Panc1 (cell line): ENCODE results near the gene SKAP1. TPM values are rescaled to one million over a fixed set of nuclear protein-coding genes. Genes with fewer than 3 reads are reported as not detected.
"Not testable (repeated sequence)": the region's sequence is repeated elsewhere in the genome, so short reads cannot be mapped to it uniquely, and the experiment has no call there.

Experiments
- ATAC-seq: fragments of 200-7000 bp; cut with Tn5 transposase; 2 replicates; pipeline ENCODE4 v1.9.1; 2020; ENCODE audit warnings: mild to moderate bottlenecking, moderate library complexity
- BruUV-seq: library from RNA; stranded (reverse); fragments of 400-500 nt; replicated peaks from 2 replicates; lab custom pipeline; 2021; lab: Mats Ljungman, UMichigan
- CTCF ChIA-PET: fragments of 300-600 bp; sonication (Branson Sonifier 250); formaldehyde crosslinking; loops from one replicate; lab custom pipeline; 2022; ENCODE audit warnings: antibody characterized with exemption; lab: Charles Lee
- POLR2A ChIA-PET: fragments of 300-600 bp; sonication (Branson Sonifier 250); formaldehyde crosslinking; loops from one replicate; lab custom pipeline; 2022; ENCODE audit warnings: antibody characterized with exemption; lab: Charles Lee
- DNase-seq: peaks from one replicate; pipeline ENCODE4 v3.0.0-alpha.2; 2010; ENCODE audit warnings: low read depth, low spot score
- H3K27ac ChIP-seq: 2 replicates; pipeline ENCODE4 v1.5.1; 2011; ENCODE audit warnings: mild to moderate bottlenecking, low read length, inconsistent platforms
- H3K27me3 ChIP-seq: fragments of 200-500 bp; sonication (Bioruptor generic); 2 replicates; pipeline ENCODE4 v1.6.0; 2014; ENCODE audit warnings: low read length, inconsistent platforms; ENCODE audit not compliant: control insufficient read depth, insufficient read depth
- H3K36me3 ChIP-seq: fragments of 200-500 bp; sonication (Bioruptor generic); 2 replicates; pipeline ENCODE4 v1.5.1; 2014; ENCODE audit warnings: inconsistent platforms, mild to moderate bottlenecking, low read length, moderate library complexity; ENCODE audit not compliant: control insufficient read depth, insufficient read depth
- H3K4me1 ChIP-seq: 2 replicates; pipeline ENCODE4 v1.5.1; 2011; ENCODE audit warnings: inconsistent platforms, mild to moderate bottlenecking, low read length, moderate library complexity; ENCODE audit not compliant: control insufficient read depth, insufficient read depth
- H3K4me3 ChIP-seq, 2 experiments: 2 replicates each; pipeline ENCODE4 v1.5.1; 2011 to 2012; ENCODE audit warnings: low read depth in 2 of 2, low read length in 2 of 2, mild to moderate bottlenecking in 2 of 2, inconsistent platforms in 1 of 2, moderate library complexity in 1 of 2
- H3K9me3 ChIP-seq: fragments of 200-500 bp; sonication (Bioruptor generic); 2 replicates; pipeline ENCODE4 v1.5.1; 2014; ENCODE audit warnings: low read depth, mild to moderate bottlenecking, inconsistent platforms, low read length, moderate library complexity; ENCODE audit not compliant: control insufficient read depth, insufficient read depth
- POLR2AphosphoS5 ChIP-seq: IDR thresholded peaks from 2 replicates; pipeline ENCODE4 v1.6.1; 2012; ENCODE audit warnings: mild to moderate bottlenecking, low read depth, low read length, moderate library complexity
- SIN3A ChIP-seq: IDR thresholded peaks from 2 replicates; pipeline ENCODE4 v1.6.1; 2012; ENCODE audit warnings: low read depth, mild to moderate bottlenecking, low read length, moderate library complexity, borderline replicate concordance; ENCODE audit not compliant: insufficient read depth
- TCF7L2 ChIP-seq: IDR thresholded peaks from 2 replicates; pipeline ENCODE4 v1.6.1; 2011; ENCODE audit warnings: mild to moderate bottlenecking, low read depth, low read length, inconsistent platforms
- in situ Hi-C: cut with HindIII; loops from 2 replicates; pipeline ENCODE4 v1.10.0; 2016; ENCODE audit warnings: low sequenced_read_pairs, low pct_unique_long_range_greater_than_20kb
- intact Hi-C: fragments of 100-400 bp; cut with micrococcal nuclease; formaldehyde crosslinking; loops from one replicate; pipeline ENCODE4 v1.10.0; 2022; ENCODE audit not compliant: unreplicated experiment
- total RNA-seq: library from RNA; stranded (reverse); gene quantifications from one replicate; pipeline ENCODE4 v1.2.1, GENCODE V29; 2021; ENCODE audit not compliant: unreplicated experiment
- TF ChIP-seq, protein P1 (sequence below), 2 experiments: IDR thresholded peaks; 2 replicates each; pipeline ENCODE4 v1.6.1; 2011 to 2012; ENCODE audit warnings: low read depth in 2 of 2, control low read depth in 1 of 2, low read length in 1 of 2, mild to moderate bottlenecking in 1 of 2, moderate library complexity in 1 of 2; ENCODE audit not compliant: insufficient read depth in 1 of 2
- TF ChIP-seq, protein P2 (sequence below): fragments of 450-650 bp; IDR thresholded peaks from 2 replicates; pipeline ENCODE4 v1.5.1; 2017; ENCODE audit warnings: mild to moderate bottlenecking

The SKAP1 gene
- total RNA-seq, 1 experiment from 2014 or later = 0.90 TPM

DNA sequence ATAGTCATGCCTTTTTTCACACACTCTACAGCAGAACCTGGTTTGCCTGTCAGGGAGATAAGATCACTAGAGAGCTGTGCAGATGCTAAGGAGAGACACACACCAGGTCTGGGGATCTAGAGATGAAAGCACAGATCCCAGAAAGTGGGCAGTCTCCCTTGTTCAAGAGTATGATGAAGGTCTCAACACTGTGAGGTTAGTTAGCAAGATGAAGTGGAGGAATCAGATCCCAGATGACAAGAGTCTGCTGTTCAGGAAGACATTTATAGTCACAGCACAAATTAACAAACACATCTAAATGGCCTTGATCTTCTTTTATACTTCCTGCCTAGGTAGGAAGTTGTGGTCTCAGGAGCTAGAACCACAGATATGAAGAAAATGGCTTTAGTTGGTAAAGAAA is 23.4 kb upstream of the SKAP1 start:
- Histone ChIP-seq H3K36me3 (no peaks in the 10 kb centered on the region), H3K9me3 (no peaks in the 10 kb centered on the region), H3K27ac (no peak overlapping the region), H3K4me1 (peaks cover 6% of the 10 kb centered on the region; the same call in 1 of the 2 replicates), H3K4me3 (no peak overlapping the region), H3K27me3 (no peaks in the 10 kb centered on the region)
- BruUV-seq = no TSS peak
- intact Hi-C loops = loop anchor here (10.0 kb wide), 1 partner anchor 119 kb away; no protein-coding TSS in a partner anchor
- ATAC-seq (no peak), DNase-seq (no peak)
- POLR2A ChIA-PET = no interaction called here
- CTCF ChIA-PET = interaction anchor here (0.7 to 1.2 kb wide), 2 partner anchors 19 to 87 kb away, joined by 3 to 11 read pairs; no protein-coding TSS in a partner anchor
- in situ Hi-C loops = no loop called here
- TF ChIP-seq, protein P1, sequence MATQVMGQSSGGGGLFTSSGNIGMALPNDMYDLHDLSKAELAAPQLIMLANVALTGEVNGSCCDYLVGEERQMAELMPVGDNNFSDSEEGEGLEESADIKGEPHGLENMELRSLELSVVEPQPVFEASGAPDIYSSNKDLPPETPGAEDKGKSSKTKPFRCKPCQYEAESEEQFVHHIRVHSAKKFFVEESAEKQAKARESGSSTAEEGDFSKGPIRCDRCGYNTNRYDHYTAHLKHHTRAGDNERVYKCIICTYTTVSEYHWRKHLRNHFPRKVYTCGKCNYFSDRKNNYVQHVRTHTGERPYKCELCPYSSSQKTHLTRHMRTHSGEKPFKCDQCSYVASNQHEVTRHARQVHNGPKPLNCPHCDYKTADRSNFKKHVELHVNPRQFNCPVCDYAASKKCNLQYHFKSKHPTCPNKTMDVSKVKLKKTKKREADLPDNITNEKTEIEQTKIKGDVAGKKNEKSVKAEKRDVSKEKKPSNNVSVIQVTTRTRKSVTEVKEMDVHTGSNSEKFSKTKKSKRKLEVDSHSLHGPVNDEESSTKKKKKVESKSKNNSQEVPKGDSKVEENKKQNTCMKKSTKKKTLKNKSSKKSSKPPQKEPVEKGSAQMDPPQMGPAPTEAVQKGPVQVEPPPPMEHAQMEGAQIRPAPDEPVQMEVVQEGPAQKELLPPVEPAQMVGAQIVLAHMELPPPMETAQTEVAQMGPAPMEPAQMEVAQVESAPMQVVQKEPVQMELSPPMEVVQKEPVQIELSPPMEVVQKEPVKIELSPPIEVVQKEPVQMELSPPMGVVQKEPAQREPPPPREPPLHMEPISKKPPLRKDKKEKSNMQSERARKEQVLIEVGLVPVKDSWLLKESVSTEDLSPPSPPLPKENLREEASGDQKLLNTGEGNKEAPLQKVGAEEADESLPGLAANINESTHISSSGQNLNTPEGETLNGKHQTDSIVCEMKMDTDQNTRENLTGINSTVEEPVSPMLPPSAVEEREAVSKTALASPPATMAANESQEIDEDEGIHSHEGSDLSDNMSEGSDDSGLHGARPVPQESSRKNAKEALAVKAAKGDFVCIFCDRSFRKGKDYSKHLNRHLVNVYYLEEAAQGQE (IDR thresholded peaks at IDR 0.05; ENCODE audit: insufficient read depth in 1 of 2, low read depth in 2 of 2, low read length in 1 of 2) = no peak
- no peak for TF ChIP-seq TCF7L2
- TF ChIP-seq, protein P2, sequence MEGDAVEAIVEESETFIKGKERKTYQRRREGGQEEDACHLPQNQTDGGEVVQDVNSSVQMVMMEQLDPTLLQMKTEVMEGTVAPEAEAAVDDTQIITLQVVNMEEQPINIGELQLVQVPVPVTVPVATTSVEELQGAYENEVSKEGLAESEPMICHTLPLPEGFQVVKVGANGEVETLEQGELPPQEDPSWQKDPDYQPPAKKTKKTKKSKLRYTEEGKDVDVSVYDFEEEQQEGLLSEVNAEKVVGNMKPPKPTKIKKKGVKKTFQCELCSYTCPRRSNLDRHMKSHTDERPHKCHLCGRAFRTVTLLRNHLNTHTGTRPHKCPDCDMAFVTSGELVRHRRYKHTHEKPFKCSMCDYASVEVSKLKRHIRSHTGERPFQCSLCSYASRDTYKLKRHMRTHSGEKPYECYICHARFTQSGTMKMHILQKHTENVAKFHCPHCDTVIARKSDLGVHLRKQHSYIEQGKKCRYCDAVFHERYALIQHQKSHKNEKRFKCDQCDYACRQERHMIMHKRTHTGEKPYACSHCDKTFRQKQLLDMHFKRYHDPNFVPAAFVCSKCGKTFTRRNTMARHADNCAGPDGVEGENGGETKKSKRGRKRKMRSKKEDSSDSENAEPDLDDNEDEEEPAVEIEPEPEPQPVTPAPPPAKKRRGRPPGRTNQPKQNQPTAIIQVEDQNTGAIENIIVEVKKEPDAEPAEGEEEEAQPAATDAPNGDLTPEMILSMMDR = no peak
- TF ChIP-seq SIN3A = no peak
- TF ChIP-seq POLR2AphosphoS5 = no peak

DNA sequence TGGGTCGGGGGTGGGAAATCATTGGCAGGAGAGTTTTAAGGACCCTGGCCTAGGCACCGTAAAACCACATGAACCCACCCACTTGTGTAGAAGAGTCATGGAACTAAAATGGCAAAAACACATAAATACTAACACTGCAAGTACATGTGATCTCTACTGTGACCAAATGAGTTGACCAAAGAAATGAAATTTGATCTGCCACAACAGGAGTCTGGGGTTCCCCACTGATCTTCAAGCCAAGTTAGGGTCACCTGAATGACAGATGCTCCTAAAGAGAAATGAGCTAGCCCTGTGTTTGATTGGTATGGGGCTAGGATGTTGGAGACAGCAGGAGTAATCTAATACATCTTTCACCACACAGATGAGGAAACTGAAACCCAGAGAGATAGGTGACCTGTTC is 21.5 kb upstream of the SKAP1 start:
- no TSS peak for BruUV-seq
- in situ Hi-C loops = no loop called here

DNA sequence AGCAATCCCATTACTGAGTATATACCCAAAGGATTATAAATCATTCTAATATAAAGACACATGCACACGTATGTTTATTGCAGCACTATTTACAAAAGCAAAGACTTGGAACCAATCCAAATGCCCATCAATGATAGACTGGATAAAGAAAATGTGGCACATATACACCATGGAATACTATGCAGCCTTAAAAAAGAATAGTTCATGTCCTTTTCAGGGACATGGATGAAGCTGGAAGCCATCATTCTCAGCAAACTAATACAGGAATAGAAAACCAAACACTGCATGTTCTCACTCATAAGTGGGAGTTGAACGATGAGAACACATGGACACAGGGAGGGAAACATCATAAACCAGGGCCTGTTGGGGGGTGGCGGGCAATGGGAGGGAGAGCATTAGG is 19.3 kb upstream of the SKAP1 start:
- DNase-seq, H3K4me1 ChIP-seq, H3K4me3 ChIP-seq, H3K9me3 ChIP-seq, H3K36me3 ChIP-seq, BruUV-seq, H3K27ac ChIP-seq, ATAC-seq, in situ Hi-C loops, POLR2A ChIA-PET, CTCF ChIA-PET, H3K27me3 ChIP-seq, intact Hi-C loops: not testable (repeated sequence)

More for the DNA sequence above, 21.5 kb upstream of the SKAP1 start:
- DNase-seq (no peak), ATAC-seq (no peak)
- no peaks in the 10 kb centered on the region for H3K9me3 ChIP-seq
- H3K36me3 ChIP-seq = no peaks in the 10 kb centered on the region
- POLR2A ChIA-PET = no interaction called here
- no peak overlapping the region for H3K4me3 ChIP-seq
- TF ChIP-seq SIN3A (no peak), POLR2AphosphoS5 (no peak), TCF7L2 (no peak)
- TF ChIP-seq, protein P1 (IDR thresholded peaks at IDR 0.05; ENCODE audit: insufficient read depth in 1 of 2, low read depth in 2 of 2, low read length in 1 of 2) = no peak
- TF ChIP-seq, protein P2 = no peak
- no peak overlapping the region for H3K27ac ChIP-seq
- intact Hi-C loops = loop anchor here (10.0 kb wide), 1 partner anchor 117 kb away; no protein-coding TSS in a partner anchor
- CTCF ChIA-PET = no interaction called here
- H3K4me1 ChIP-seq = no peaks in the 10 kb centered on the region
- no peaks in the 10 kb centered on the region for H3K27me3 ChIP-seq
